Lower leg skin (tissue), 4 donors: ENCODE measurements around the gene CYP2D6. TPM values are rescaled to one million over a fixed set of nuclear protein-coding genes. Genes with fewer than 3 reads are reported as not detected.
A peak's percentile ranks its signal among the peaks of the same experiment; 100 is the strongest.

Source experiments
- DNase-seq, 2 donors: peaks; one replicate each; pipeline ENCODE4 v3.0.0-alpha.2; 2019; ENCODE audit warnings: low spot score in 2 of 2
- H3K4me3 ChIP-seq: fragments of 200-600 bp; sonication (generic); 2 replicates; pipeline ENCODE4 v1.5.1; 2017; ENCODE audit warnings: mild to moderate bottlenecking, low read depth; ENCODE audit not compliant: poor library complexity, severe bottlenecking
- POLR2A ChIP-seq, 2 donors: fragments of 450-650 bp; IDR thresholded peaks; one replicate each; pipeline ENCODE4 v1.6.1; 2016 to 2017; ENCODE audit warnings: antibody characterized with exemption in 2 of 2, mild to moderate bottlenecking in 1 of 2, moderate library complexity in 1 of 2
- WGBS, 2 donors: methylation state at CpG; one replicate each; pipeline ENCODE4 v1.1.5; 2018; 5-methylcytosine and 5-hydroxymethylcytosine counted together
- intact Hi-C: fragments of 100-400 bp; cut with DNase I; formaldehyde crosslinking; loops from one replicate; pipeline ENCODE4 v1.15.0; 2023; ENCODE audit warnings: low total_unique reads
- total RNA-seq, 4 donors: library from RNA; depleted of rRNA; stranded (reverse); fragments of >200 nt; gene quantifications; one replicate each; pipeline ENCODE4 v1.1.0, GENCODE V29; 2016
- TF ChIP-seq, protein P1 (sequence below), 3 donors: fragments of 450-650 bp; IDR thresholded peaks; one replicate each; pipeline ENCODE4 v1.5.1; 2016; ENCODE audit warnings: antibody characterized with exemption in 3 of 3, mild to moderate bottlenecking in 3 of 3, moderate library complexity in 2 of 3

CYP2D6 gene
- total RNA-seq, 4 donors from 2014 or later, result 0.61 to 1.4 (median 0.97) TPM

DNA sequence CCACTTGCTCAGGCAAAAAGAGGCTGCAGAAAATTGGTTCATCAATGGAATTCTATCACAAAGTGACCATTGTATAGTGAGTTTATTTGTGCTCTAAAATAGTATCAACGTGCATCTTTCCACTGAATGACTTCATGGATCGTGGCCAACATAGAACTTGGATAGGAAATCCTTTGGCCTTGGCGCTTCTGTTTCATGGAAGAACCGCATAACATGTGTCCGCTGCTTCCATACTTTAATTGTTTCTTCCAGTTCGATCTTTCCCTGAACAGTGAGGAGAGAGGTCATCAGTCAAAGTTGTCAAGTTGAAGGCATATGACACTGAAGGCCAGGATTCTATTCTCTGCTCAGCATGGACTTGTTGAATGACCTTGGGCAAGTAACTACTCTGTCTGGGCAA lies 44.6 kb downstream of the CYP2D6 start:
- no peak for TF ChIP-seq POLR2A (IDR thresholded peaks at IDR 0.05)
- TF ChIP-seq, protein P1, sequence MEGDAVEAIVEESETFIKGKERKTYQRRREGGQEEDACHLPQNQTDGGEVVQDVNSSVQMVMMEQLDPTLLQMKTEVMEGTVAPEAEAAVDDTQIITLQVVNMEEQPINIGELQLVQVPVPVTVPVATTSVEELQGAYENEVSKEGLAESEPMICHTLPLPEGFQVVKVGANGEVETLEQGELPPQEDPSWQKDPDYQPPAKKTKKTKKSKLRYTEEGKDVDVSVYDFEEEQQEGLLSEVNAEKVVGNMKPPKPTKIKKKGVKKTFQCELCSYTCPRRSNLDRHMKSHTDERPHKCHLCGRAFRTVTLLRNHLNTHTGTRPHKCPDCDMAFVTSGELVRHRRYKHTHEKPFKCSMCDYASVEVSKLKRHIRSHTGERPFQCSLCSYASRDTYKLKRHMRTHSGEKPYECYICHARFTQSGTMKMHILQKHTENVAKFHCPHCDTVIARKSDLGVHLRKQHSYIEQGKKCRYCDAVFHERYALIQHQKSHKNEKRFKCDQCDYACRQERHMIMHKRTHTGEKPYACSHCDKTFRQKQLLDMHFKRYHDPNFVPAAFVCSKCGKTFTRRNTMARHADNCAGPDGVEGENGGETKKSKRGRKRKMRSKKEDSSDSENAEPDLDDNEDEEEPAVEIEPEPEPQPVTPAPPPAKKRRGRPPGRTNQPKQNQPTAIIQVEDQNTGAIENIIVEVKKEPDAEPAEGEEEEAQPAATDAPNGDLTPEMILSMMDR (IDR thresholded peaks at IDR 0.05), result no peak
- WGBS, 2 donors, result 62 to 63% methylated on average over 6 of the region's 6 CpGs
- intact Hi-C loops, result no loop called here
- DNase-seq, result peak in 1 of 2 donors; percentile 10
- H3K4me3 ChIP-seq, result no peak overlapping the region

DNA sequence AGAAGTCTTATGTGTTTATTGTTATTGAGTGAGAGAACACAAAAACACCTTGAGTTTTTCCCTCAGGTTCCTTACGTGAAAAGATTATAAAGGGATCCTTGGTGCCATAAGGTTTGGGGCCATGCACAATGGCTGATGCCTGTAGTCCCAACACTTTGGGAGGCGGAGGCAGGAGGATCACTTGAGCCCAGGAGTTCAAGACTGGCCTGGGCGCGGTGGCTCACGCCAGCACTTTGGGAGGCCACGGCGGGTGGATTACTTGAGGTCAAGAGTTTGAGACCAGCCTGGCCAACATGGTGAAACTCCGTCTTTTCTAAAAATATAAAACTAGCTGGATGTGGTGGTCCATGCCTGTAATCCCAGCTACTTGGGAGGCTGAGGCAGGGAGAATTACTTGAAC lies 45.7 kb downstream of the CYP2D6 start:
- intact Hi-C loops, result no loop called here
- DNase-seq, result peak in 1 of 2 donors; percentile 56
- H3K4me3 ChIP-seq, result no peak overlapping the region
- 93 to 95% methylated on average over 8 of the region's 8 CpGs for WGBS, 2 donors
- TF ChIP-seq, protein P1 (IDR thresholded peaks at IDR 0.05), result no peak
- no peak for TF ChIP-seq POLR2A (IDR thresholded peaks at IDR 0.05)

DNA sequence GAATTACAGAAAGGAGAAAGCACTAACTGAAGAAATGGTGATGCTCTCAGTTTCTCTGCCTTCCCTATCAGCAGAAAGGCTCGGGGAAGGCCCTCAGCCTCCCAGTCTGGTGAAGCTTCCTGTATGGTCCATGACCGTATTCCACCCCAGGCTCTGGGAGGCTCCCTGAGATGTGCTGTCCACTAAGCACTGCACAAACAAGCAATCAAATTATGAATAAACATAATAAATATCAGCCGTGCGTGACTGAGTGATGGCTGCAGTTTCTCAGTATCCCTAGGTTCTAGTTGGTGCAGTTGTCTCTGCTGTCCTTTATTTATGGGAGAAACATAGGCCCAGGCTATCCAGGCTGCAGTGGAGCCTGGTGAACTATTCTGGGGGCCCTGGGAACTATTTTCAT lies 47.5 kb downstream of the CYP2D6 start:
- H3K4me3 ChIP-seq, result no peak overlapping the region
- 86 to 95% methylated on average over 4 of the region's 4 CpGs for WGBS, 2 donors
- DNase-seq, result no peak
- TF ChIP-seq, protein P1 (IDR thresholded peaks at IDR 0.05), result no peak
- TF ChIP-seq POLR2A (IDR thresholded peaks at IDR 0.05), result no peak
- intact Hi-C loops, result no loop called here

DNA sequence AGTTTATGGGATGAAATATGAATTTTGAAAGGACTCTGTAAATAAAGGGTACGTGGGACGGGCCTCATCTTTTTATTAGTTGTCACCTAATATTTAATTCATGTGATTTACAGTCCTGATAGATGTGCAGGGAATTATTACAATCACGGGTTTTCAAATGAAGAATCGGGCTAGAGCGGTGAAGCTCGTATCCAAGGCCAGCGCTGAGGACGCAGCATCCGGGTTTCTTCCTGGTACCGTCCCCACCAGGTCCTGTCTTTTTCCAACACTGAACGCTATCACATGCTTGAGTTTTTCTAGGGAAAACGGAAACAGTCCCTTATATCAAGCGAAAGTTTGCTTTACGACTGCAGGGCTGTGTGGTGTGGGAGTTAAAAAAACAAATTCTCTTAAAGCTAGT lies 50.3 kb downstream of the CYP2D6 start:
- peak in 1 of 2 donors; percentile 85 for DNase-seq
- 1% methylated on average over 14 of the region's 14 CpGs for WGBS, 2 donors
- intact Hi-C loops, result no loop called here

DNA sequence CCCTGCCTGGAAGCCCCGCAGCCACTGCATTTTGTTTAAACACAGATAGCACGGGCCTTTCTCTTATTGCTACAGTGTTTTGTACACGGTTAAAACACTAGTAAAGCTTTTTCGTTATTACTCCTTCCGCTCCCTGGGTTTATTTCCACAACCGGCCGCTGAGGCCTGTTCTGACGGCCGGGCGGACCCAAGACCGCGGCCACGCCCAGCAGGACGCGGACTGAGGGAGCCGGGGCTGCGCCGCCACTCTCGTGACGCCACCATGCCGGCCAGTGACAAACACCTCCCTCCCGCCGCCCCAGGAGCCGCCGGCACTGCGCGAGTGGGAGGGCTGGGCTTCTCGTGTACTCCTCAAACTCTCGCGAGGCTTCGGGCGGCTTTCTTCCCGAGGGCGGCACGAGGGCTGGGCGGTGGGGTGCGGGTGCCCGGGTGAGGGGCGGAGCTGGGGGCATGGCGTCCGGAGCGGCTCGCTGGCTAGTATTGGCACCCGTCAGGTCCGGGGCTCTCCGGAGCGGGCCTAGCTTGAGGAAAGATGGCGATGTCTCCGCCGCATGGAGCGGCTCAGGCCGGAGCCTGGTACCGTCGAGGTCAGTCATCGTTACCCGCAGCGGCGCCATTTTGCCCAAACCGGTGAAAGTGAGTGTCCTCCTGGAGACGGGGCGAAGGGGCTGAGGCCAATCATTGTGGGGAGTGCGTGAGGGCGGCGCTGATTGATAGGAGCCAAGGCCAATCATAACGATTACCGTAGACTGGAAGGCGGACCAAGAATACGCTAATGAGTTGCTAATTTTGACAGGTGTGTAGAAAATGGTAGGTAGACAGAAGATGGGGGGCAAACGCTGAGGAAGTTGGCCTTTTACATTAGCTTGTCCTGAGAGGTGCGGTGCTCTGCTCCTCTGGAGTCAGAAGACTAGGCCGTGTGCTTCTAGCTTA lies 51.0 kb downstream of the CYP2D6 start, which contains the start of gene SMDT1:
SMDT1 (plus strand) TSS at position 382 of the 933 bp plus-strand sequence; CDS start at position 451, 69 bp downstream.
- TF ChIP-seq, protein P1 (IDR thresholded peaks at IDR 0.05), result no peak
- peak in 1 of 2 donors; percentile 67 for TF ChIP-seq POLR2A (IDR thresholded peaks at IDR 0.05)
- H3K4me3 ChIP-seq, result peak within 1 kb of the TSS; percentile 34
- 0 to 1% methylated on average over 62 to 71 of the region's 71 CpGs for WGBS, 2 donors
- DNase-seq, result peak; percentile 98 to 100
- intact Hi-C loops, result no loop called here

More for the DNA sequence above, 50.3 kb downstream of the CYP2D6 start:
- peak overlapping the region; percentile 21 for H3K4me3 ChIP-seq
- TF ChIP-seq, protein P1 (IDR thresholded peaks at IDR 0.05), result no peak
- no peak for TF ChIP-seq POLR2A (IDR thresholded peaks at IDR 0.05)
